IPS-NIHi11 (cell line): Measurements from ENCODE around the gene COLEC11.
"Not testable (repeated sequence)": the region's sequence is repeated elsewhere in the genome, so short reads cannot be mapped to it uniquely, and the experiment has no call there.

Experiments used
- DNase-seq: peaks from one replicate; pipeline ENCODE4 v3.0.0; 2012; ENCODE audit warnings: mixed read lengths, low spot score

Gene COLEC11

GRCh38 chr2:3606028-3606369, 11.1 kb downstream of the COLEC11 start:
- no peak for DNase-seq

- no peak for DNase-seq
These were observed 11.7 kb downstream of the COLEC11 start for GRCh38 chr2:3606370-3607201.

DNA sequence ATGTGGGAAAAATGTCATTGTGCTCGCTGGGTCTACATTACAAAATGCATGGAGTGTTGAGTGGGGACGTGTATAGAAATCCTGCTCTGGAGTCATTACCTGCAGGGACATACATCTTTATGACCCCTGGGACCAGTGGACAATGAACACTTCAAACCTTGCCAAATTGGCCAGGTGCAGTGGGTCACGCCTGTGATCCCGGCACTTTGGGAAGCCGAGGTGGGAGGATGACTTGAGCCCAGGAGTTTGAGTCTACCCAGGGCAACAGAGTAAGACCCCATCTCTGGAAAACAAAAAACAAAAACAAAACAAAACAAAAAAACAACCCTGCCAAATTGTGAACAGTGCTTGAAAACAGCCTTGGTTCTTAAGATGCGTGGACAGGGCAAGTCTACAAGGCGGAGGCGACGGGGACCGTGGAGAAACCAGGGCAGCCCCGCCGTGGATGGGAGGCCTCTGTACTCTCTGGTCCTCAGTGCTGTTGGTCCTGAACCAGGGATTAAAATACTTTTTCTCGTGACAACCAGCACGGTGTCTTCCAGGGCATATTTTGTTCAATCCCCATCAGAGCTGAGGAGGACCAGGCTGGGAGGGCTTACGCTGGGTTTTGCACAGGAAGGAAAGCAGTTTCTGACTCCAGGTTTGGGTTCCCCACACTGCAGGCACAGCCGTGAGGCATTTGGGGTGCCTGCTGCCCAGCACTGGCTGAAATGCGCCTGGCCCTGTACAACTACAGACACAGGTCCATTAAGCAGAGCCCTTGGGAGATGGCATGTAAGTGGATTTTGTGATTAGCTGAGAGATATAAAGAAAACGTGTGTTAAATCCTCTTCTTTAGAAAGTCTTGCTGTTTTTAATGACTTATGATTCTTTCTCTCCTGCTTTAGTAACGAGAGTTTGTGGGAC, 13.7 kb downstream of the COLEC11 start:
- no peak for DNase-seq

GRCh38 chr2:3609279-3609673, 14.4 kb downstream of the COLEC11 start:
- not testable (repeated sequence) for DNase-seq

- no peak for DNase-seq
These were observed 15.5 kb downstream of the COLEC11 start for GRCh38 chr2:3610415-3610814.

- no peak for DNase-seq
These were observed 16.1 kb downstream of the COLEC11 start for GRCh38 chr2:3610881-3611505.

DNA sequence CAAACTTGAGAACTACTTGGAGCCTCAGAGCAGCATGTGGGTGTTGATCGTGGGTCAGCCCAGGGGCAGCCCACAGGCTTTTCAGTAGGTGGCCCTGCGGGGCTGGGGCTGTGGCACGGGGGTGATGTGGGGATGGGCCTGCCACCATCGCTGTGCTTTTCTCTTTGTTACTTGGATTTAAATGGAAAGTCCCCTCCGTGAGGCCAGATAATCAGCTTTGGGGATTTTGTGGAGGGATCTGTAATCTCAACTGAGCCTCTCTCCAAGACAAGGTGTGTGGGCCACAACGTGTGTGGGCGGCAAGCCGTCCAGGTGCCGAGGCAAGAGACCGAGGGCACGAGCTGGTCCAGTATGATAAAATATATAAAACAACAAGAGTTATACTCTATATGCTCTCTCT, 16.7 kb downstream of the COLEC11 start:
- DNase-seq: no peak

DNA sequence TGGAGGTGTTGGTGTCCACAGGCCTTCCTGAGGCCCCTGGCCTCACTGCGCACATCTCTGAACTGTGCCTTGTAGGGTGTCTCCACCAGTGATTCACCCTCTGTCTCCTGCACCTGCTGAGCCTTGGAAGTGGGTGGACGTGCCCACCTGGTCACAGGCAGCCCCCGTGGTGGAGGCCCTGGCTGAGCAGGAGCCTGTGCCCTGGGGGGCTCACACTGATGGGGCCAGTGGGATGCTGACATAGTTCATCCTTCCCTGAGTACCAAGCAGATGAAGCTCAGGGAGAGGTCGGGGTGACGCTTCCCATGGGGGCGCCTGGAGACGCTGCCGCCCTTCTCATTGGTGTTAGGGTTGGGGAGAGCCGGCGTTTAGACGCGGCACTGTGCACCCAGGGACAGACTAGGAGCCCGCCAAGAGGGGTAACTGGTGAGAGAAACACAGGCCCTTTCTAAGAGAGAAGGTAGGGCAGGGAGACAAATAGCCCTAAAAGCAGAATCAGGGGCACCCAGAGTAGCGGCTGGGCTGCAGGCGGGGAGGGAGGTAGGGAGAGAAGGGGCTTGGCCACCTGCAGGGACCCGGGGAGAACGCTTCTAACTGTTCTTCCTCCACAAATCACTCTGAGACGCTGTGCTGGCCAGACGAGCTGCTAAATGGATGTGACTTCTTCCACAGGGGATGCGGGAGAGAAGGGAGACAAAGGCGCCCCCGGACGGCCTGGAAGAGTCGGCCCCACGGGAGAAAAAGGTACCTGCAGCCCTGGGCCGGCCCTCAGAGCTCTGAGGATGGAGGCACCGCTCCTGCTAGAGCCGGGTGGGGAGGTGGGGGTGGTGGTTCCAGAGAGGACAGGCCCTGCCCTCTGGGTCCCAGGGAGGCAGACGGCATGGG, 18.0 kb downstream of the COLEC11 start:
- DNase-seq: no peak

DNA sequence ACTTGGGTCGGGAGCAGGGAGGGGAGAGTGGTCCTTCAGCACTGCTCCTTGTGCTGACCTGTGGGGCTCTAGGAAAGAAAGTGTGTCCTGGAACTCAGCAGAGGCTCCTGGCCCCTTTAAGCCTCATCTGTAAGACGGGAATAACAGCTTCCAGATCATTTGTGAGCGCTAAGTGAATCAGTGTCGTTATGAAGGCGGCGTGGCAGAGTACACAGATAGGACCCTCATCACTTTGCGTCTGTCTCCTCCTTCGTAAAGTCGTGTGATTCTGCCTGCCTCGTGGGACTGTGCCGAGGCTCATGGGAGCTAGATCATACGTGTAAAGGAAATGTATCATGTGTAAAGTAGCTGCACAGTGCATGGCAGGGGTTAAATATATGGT, 18.6 kb downstream of the COLEC11 start:
- no peak for DNase-seq

DNA sequence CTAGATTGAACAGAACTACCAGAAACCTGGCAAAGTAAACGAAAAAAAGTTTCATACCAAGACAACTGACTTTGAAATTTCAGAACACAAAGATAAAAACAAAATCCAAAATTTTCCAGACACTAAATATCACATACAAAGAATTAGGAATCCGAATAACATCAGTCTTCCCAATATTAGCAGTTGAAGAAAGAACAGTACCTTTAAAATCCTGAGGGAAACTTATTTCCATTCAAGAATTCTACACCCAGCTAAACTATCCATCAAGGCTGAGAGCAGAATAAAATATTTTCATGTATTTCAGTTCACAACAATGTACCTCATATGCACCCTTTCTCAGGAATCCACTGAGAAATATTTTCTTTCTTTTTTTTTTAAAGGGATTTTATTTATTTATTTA, 19.8 kb downstream of the COLEC11 start:
- DNase-seq: not testable (repeated sequence)

- not testable (repeated sequence) for DNase-seq
These were observed 20.8 kb downstream of the COLEC11 start for GRCh38 chr2:3615541-3616200.

- not testable (repeated sequence) for DNase-seq
These were observed 21.7 kb downstream of the COLEC11 start for GRCh38 chr2:3616435-3617197.

- no peak for DNase-seq
These were observed 22.4 kb downstream of the COLEC11 start for GRCh38 chr2:3617198-3617890.

DNA sequence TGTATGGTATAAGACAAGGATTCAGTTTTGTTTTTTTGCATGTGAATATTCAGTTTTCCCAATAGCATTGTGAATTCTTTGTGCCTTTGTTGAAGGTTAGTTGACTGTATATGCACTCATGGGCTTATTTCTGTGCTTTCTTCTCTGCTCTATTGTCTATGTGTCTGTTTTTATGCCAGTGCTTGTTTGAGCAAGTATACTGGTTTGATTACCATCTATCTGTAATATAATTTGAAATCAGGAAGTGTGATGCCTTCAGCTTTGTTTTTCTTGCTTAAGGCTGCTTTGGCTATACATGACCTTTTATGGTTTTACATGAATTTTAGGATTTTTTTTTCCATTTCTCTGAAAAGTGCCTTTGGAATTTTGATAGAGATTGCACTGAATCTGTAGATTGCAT, 23.5 kb downstream of the COLEC11 start:
- no peak for DNase-seq

DNA sequence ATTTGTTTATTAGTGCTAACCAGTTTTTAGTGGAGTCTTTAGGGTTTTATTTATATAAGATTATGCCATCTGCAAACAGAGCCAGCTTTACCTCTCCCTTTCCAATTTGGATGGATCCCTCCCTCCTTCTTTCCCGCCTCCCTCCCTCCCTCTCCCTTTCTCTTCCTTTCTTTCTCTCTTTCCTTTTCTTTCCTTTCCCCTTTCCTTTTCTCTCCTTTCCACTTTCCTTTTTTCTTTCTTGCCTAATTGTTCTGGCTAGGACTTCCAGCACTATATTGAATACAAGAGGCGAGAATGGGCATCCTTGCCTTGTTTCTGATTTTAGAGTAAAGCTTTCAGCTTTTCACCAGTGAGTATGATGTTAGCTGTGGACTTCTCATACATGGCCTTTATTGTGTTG, 24.1 kb downstream of the COLEC11 start:
- no peak for DNase-seq

DNA sequence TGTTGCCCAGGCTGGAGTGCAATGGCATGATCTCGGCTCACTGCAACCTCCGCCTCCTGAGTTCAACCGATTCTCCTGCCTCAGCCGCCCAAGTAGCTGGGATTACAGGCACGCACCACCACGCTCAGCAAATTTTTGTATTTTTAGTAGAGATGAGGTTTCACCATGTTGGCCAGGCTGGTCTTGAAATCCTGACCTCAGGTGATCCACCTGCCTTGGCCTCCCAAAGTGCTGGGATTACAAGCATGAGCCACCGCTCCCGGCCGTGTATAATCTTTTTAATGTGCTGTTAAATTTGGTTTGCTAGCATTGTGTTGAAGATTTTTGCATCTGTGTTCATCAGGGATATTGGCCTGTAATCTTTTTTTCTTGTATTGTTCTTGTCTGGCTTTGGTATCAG, 24.7 kb downstream of the COLEC11 start:
- not testable (repeated sequence) for DNase-seq

DNA sequence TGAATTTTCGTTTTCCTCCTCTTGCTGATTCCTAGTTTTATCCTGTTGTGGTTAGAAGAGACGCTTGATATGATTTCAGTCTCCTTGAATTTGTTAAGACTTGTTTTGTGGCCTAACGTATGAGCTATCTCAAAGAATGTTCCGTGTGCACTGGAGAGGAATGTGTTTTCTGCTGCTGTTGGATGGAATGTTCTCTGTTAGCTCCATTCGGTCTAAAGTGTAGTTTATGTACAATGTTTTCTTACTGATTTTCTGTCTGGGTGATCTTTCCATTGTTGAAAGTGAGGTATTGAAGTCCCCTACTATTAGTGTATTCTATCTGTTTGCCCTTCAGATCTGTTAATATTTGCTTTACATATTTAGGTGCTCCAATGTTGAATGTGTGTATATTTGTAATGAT, 25.9 kb downstream of the COLEC11 start:
- no peak for DNase-seq

- DNase-seq: no peak
These were observed 28.1 kb downstream of the COLEC11 start for GRCh38 chr2:3622967-3623366.

GRCh38 chr2:3624059-3624794, 29.3 kb downstream of the COLEC11 start:
- DNase-seq: no peak
